NCI-H510A (cell line): Measurements from ENCODE around the gene DHX38.

Experiments
- DNase-seq: peaks from one replicate; lab custom pipeline; 2025; lab: John Stamatoyannopoulos, UW

DHX38 gene

GRCh38 chr16:72083778-72084404, 9.8 kb upstream of the DHX38 start:
- no peak for DNase-seq

GRCh38 chr16:72084445-72084844, 9.2 kb upstream of the DHX38 start:
- DNase-seq, result no peak

- no peak for DNase-seq
Measured at GRCh38 chr16:72085002-72085401, 8.6 kb upstream of the DHX38 start.

GRCh38 chr16:72091217-72091616, 2.4 kb upstream of the DHX38 start:
- DNase-seq, result no peak

GRCh38 chr16:72092832-72093447, 707 bp upstream of the DHX38 start:
- no peak for DNase-seq

- no peak for DNase-seq
Measured at GRCh38 chr16:72094266-72094610, 591 bp downstream of the DHX38 start.

- no peak for DNase-seq
Measured at GRCh38 chr16:72098936-72099335, 5.3 kb downstream of the DHX38 start.

GRCh38 chr16:72099377-72099818, 5.8 kb downstream of the DHX38 start:
- no peak for DNase-seq

GRCh38 chr16:72101195-72101594, 7.5 kb downstream of the DHX38 start:
- no peak for DNase-seq

GRCh38 chr16:72104905-72105304, 11.3 kb downstream of the DHX38 start:
- DNase-seq, result no peak

GRCh38 chr16:72105978-72106377, 12.3 kb downstream of the DHX38 start:
- DNase-seq, result no peak

- DNase-seq, result no peak
Measured at GRCh38 chr16:72107371-72107770, 13.7 kb downstream of the DHX38 start.

GRCh38 chr16:72108353-72109102, 14.9 kb downstream of the DHX38 start:
- DNase-seq, result no peak

- no peak for DNase-seq
Measured at GRCh38 chr16:72109300-72109699, 15.7 kb downstream of the DHX38 start.

- no peak for DNase-seq
Measured at GRCh38 chr16:72109966-72110530, 16.4 kb downstream of the DHX38 start.

GRCh38 chr16:72110662-72111615, 17.3 kb downstream of the DHX38 start:
- DNase-seq, result no peak

GRCh38 chr16:72111657-72112451, 18.2 kb downstream of the DHX38 start:
- no peak for DNase-seq

GRCh38 chr16:72112452-72112792, 18.8 kb downstream of the DHX38 start:
- DNase-seq, result no peak

GRCh38 chr16:72112906-72113615, 19.4 kb downstream of the DHX38 start:
- DNase-seq, result no peak

- DNase-seq, result no peak
Measured at GRCh38 chr16:72113616-72113945, 19.9 kb downstream of the DHX38 start.

GRCh38 chr16:72120026-72120425, 26.4 kb downstream of the DHX38 start:
- DNase-seq, result no peak
